Neural cell (in vitro differentiated cells): ENCODE measurements around the gene DNAH6. TPM values are rescaled to one million over a fixed set of nuclear protein-coding genes. Genes with fewer than 3 reads are reported as not detected.

ENCODE experiments used
- H2AFZ ChIP-seq: fragments of 200-600, 300-800 bp; sonication (generic), shearing (Covaris generic); 2 replicates; pipeline ENCODE4 v1.6.0; 2014; ENCODE audit warnings: low read depth, mild to moderate bottlenecking, antibody characterized with exemption, low read length, moderate library complexity
- H3F3A ChIP-seq: fragments of 200-600 bp; shearing (Covaris generic); 2 replicates; pipeline ENCODE4 v1.6.1; 2016; ENCODE audit warnings: mild to moderate bottlenecking, moderate library complexity, mixed read lengths, antibody characterized with exemption, low read length; ENCODE audit not compliant: insufficient read depth, poor library complexity, severe bottlenecking
- H3K27ac ChIP-seq: fragments of 200-600, 300-800 bp; sonication (generic), shearing (Covaris generic); 2 replicates; pipeline ENCODE4 v1.5.1; 2014; ENCODE audit warnings: mild to moderate bottlenecking, low read length, moderate library complexity
- H3K27me3 ChIP-seq: fragments of 300-800, 200-600 bp; sonication (generic), shearing (Covaris generic); 2 replicates; pipeline ENCODE4 v1.6.0; 2014; ENCODE audit warnings: mild to moderate bottlenecking, low read depth, low read length, moderate library complexity; ENCODE audit not compliant: insufficient read depth
- H3K36me3 ChIP-seq: fragments of 300-800, 200-600 bp; sonication (generic), shearing (Covaris generic); 2 replicates; pipeline ENCODE4 v1.5.1; 2014; ENCODE audit warnings: mild to moderate bottlenecking, antibody characterized with exemption, low read length, moderate library complexity; ENCODE audit not compliant: insufficient read depth
- H3K4me2 ChIP-seq: fragments of 300-800, 200-600 bp; sonication (generic), shearing (Covaris generic); 2 replicates; pipeline ENCODE4 v1.6.0; 2014; ENCODE audit warnings: mild to moderate bottlenecking, low read length
- H3K4me3 ChIP-seq: fragments of 300-800, 200-600 bp; sonication (generic), shearing (Covaris generic); 2 replicates; pipeline ENCODE4 v1.5.1; 2014; ENCODE audit warnings: mild to moderate bottlenecking, low read length, moderate library complexity
- H3K79me2 ChIP-seq: fragments of 200-600 bp; shearing (Covaris generic); replicated peaks from 2 replicates; pipeline ENCODE4 v1.6.0; 2014; ENCODE audit warnings: mild to moderate bottlenecking, low read length, moderate library complexity; ENCODE audit not compliant: insufficient read depth
- H3K9ac ChIP-seq: fragments of 300-800, 200-600 bp; sonication (generic), shearing (Covaris generic); 2 replicates; pipeline ENCODE4 v1.6.1; 2016; ENCODE audit warnings: mild to moderate bottlenecking, low read length, mixed read lengths
- H3K9me2 ChIP-seq: fragments of 200-600 bp; shearing (Covaris generic); 2 replicates; pipeline ENCODE4 v1.6.1; 2016; ENCODE audit warnings: mild to moderate bottlenecking, low read length, mixed read lengths; ENCODE audit not compliant: insufficient read depth
- H3K9me3 ChIP-seq: fragments of 200-600, 300-800 bp; sonication (generic), shearing (Covaris generic); 2 replicates; pipeline ENCODE4 v1.6.1; 2016; ENCODE audit warnings: mild to moderate bottlenecking, mixed run types, low read length, moderate library complexity, mixed read lengths
- H4K20me1 ChIP-seq: fragments of 200-600 bp; shearing (Covaris generic); 2 replicates; pipeline ENCODE4 v1.6.1; 2016; ENCODE audit warnings: mild to moderate bottlenecking, mixed run types; ENCODE audit not compliant: insufficient read depth
- EP300 ChIP-seq: fragments of 450-650 bp; conservative IDR thresholded peaks from 2 replicates; pipeline ENCODE4 v1.6.1; 2014; ENCODE audit warnings: antibody characterized with exemption, mild to moderate bottlenecking, moderate library complexity; ENCODE audit not compliant: poor library complexity, severe bottlenecking
- EZH2 ChIP-seq: fragments of 200-600, 300-800 bp; shearing (Covaris generic), sonication (generic); IDR thresholded peaks from 2 replicates; pipeline ENCODE4 v1.6.1; 2014; ENCODE audit warnings: antibody characterized with exemption, low read length, borderline replicate concordance, mild to moderate bottlenecking; ENCODE audit not compliant: insufficient read depth, poor library complexity, severe bottlenecking
- MXI1 ChIP-seq: fragments of 450-650 bp; conservative IDR thresholded peaks from 2 replicates; pipeline ENCODE4 v1.6.1; 2014; ENCODE audit warnings: antibody characterized with exemption, mild to moderate bottlenecking; ENCODE audit not compliant: poor library complexity, severe bottlenecking
- POLR2AphosphoS5 ChIP-seq: IDR thresholded peaks from 2 replicates; pipeline ENCODE4 v1.6.1; 2012
- RAD21 ChIP-seq: fragments of 450-650 bp; conservative IDR thresholded peaks from 2 replicates; pipeline ENCODE4 v1.6.1; 2014; ENCODE audit warnings: antibody characterized with exemption, mild to moderate bottlenecking, moderate library complexity
- SMC3 ChIP-seq: fragments of 450-650 bp; conservative IDR thresholded peaks from 2 replicates; pipeline ENCODE4 v1.6.1; 2014; ENCODE audit warnings: antibody characterized with exemption, mild to moderate bottlenecking, moderate library complexity; ENCODE audit not compliant: poor library complexity
- TAF1 ChIP-seq: IDR thresholded peaks from 2 replicates; pipeline ENCODE4 v1.6.1; 2012; ENCODE audit warnings: low read depth
- polyA plus RNA-seq: library from polyadenylated mRNA; depleted of rRNA; stranded (reverse); fragments of >200 nt; gene quantifications from 2 replicates; pipeline ENCODE4 v1.2.3, GENCODE V29; 2014
- TF ChIP-seq, protein P1 (sequence below): fragments of 450-650 bp; IDR thresholded peaks from 2 replicates; pipeline ENCODE4 v1.5.1; 2014; ENCODE audit warnings: antibody characterized with exemption, mild to moderate bottlenecking, moderate library complexity; ENCODE audit not compliant: poor library complexity, severe bottlenecking
- TF ChIP-seq, protein P2 (sequence below): IDR thresholded peaks from 2 replicates; pipeline ENCODE4 v1.6.1; 2012; ENCODE audit warnings: borderline replicate concordance

Gene DNAH6
- polyA plus RNA-seq, 1 donor from 2014 or later: 2.1 TPM

DNA sequence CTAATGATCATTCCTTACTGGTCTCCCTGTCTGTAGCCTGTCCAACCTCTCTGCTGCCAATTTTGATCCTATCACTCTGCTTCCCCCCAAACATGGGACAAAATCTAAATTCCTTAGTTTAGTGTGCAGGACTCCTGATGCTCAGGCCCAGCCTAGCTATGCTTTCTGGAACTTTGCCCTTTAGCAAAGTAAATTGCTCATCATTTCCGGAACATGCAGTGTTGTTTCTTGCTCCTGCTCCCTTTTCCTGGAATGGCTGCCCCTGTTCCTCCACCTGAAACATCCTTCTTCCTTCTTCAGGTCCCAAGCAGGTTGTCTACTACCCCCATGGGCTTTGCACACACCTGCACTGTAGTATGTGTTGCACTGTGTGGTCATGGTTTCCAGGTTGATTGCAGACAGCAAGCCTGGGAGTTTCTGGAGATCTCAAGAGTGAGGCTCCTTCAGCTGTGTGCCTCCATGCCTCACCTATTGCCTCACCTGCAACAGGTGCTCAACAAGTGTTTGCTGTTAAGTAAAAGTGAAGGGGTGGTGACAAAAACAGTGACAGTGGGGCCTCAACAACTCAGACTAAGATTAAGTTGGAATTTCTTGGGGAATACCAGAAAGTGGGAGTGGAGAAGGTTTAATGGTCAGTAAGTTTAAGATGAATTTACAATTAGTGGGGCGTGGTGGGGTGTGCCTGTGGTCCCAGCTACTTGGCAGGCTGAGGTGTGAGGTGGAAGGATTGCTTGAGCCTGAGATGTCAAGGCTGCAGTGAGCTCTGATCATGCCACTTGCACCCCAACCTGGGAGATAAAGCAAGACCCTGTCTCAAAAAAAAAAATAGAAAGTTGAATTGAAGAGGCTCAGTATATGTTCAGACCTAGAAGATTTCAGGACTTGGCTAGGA lies 120.0 kb downstream of the DNAH6 start:
- Histone ChIP-seq H3K9me3 (no peaks in the 10 kb centered on the region), H3K9me2 (no peaks in the 10 kb centered on the region), H3K36me3 (no peaks in the 10 kb centered on the region), H3K27ac (no peak overlapping the region), H3K4me2 (no peak overlapping the region), H3F3A (no peaks in the 10 kb centered on the region), H3K9ac (no peak overlapping the region), H3K79me2 (no peaks in the 10 kb centered on the region), H2AFZ (no peak overlapping the region), H3K4me3 (no peak overlapping the region), H3K27me3 (no peaks in the 10 kb centered on the region), H4K20me1 (no peaks in the 10 kb centered on the region)
- TF ChIP-seq SMC3: no peak
- no peak for TF ChIP-seq POLR2AphosphoS5
- TF ChIP-seq MXI1: no peak
- TF ChIP-seq, protein P1, sequence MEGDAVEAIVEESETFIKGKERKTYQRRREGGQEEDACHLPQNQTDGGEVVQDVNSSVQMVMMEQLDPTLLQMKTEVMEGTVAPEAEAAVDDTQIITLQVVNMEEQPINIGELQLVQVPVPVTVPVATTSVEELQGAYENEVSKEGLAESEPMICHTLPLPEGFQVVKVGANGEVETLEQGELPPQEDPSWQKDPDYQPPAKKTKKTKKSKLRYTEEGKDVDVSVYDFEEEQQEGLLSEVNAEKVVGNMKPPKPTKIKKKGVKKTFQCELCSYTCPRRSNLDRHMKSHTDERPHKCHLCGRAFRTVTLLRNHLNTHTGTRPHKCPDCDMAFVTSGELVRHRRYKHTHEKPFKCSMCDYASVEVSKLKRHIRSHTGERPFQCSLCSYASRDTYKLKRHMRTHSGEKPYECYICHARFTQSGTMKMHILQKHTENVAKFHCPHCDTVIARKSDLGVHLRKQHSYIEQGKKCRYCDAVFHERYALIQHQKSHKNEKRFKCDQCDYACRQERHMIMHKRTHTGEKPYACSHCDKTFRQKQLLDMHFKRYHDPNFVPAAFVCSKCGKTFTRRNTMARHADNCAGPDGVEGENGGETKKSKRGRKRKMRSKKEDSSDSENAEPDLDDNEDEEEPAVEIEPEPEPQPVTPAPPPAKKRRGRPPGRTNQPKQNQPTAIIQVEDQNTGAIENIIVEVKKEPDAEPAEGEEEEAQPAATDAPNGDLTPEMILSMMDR: no peak
- no peak for TF ChIP-seq EP300
- TF ChIP-seq EZH2: no peak
- TF ChIP-seq, protein P2, sequence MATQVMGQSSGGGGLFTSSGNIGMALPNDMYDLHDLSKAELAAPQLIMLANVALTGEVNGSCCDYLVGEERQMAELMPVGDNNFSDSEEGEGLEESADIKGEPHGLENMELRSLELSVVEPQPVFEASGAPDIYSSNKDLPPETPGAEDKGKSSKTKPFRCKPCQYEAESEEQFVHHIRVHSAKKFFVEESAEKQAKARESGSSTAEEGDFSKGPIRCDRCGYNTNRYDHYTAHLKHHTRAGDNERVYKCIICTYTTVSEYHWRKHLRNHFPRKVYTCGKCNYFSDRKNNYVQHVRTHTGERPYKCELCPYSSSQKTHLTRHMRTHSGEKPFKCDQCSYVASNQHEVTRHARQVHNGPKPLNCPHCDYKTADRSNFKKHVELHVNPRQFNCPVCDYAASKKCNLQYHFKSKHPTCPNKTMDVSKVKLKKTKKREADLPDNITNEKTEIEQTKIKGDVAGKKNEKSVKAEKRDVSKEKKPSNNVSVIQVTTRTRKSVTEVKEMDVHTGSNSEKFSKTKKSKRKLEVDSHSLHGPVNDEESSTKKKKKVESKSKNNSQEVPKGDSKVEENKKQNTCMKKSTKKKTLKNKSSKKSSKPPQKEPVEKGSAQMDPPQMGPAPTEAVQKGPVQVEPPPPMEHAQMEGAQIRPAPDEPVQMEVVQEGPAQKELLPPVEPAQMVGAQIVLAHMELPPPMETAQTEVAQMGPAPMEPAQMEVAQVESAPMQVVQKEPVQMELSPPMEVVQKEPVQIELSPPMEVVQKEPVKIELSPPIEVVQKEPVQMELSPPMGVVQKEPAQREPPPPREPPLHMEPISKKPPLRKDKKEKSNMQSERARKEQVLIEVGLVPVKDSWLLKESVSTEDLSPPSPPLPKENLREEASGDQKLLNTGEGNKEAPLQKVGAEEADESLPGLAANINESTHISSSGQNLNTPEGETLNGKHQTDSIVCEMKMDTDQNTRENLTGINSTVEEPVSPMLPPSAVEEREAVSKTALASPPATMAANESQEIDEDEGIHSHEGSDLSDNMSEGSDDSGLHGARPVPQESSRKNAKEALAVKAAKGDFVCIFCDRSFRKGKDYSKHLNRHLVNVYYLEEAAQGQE: no peak
- no peak for TF ChIP-seq RAD21
- no peak for TF ChIP-seq TAF1

DNA sequence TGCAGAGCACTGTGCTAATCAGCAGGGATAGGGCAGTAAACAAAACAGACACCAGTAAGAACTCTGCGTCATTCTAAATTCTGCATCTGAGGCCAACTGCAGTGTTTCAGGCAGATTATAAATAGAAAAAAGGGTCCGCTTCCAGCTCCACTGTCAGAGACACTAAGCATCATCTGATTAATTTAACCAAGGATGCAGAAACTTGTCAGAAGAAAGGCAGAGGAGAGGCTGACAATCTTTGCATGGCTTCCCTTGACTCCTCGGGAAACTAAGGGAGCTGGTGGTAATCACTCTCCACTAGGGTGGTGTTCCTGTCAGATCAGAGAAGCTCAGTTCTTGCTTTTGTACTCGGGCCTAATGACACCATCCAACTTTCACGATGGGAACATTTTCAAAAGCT lies 123.5 kb downstream of the DNAH6 start:
- Histone ChIP-seq H3K9me2 (no peaks in the 10 kb centered on the region), H3K79me2 (no peaks in the 10 kb centered on the region), H3K9ac (no peak overlapping the region), H3K27me3 (no peaks in the 10 kb centered on the region), H4K20me1 (no peaks in the 10 kb centered on the region), H3F3A (no peaks in the 10 kb centered on the region), H2AFZ (no peak overlapping the region), H3K9me3 (no peaks in the 10 kb centered on the region), H3K4me2 (no peak overlapping the region), H3K36me3 (no peaks in the 10 kb centered on the region), H3K4me3 (no peak overlapping the region), H3K27ac (no peak overlapping the region)
- TF ChIP-seq POLR2AphosphoS5: no peak
- TF ChIP-seq, protein P1: no peak
- TF ChIP-seq, protein P2: no peak
